Activated CD4-positive, alpha-beta T cell treated with anti-CD3 and anti-CD28 coated beads, Interleukin-2, amount 10 ng/mL, durations not matched to agents 24 days and 14 days (primary cell): ENCODE results near the gene NLRP12. TPM values are rescaled to one million over a fixed set of nuclear protein-coding genes. Genes with fewer than 3 reads are reported as not detected.

Experiments
- total RNA-seq: library from RNA; stranded (reverse); gene quantifications from 2 replicates; pipeline ENCODE4 v1.2.3, GENCODE V29; 2022

Gene NLRP12
- total RNA-seq, 1 donor from 2014 or later: not detected

Other genes with a start within 250 kb of the NLRP12 start
- not detected in 2 replicates for gene DPRX, start 192.3 kb downstream of the NLRP12 start, total RNA-seq
- 65.6 and 69.0 TPM in 2 replicates for gene MYADM, start 43.6 kb upstream of the NLRP12 start, total RNA-seq
- gene PRKCG, start 57.9 kb upstream of the NLRP12 start, total RNA-seq: not detected in 2 replicates
- not detected in 2 replicates for gene CACNG7, start 85.0 kb upstream of the NLRP12 start, total RNA-seq
- not detected in 2 replicates for gene CACNG8, start 138.6 kb upstream of the NLRP12 start, total RNA-seq
- not detected in 2 replicates for gene CACNG6, start 167.3 kb upstream of the NLRP12 start, total RNA-seq
- gene VSTM1, start 239.6 kb upstream of the NLRP12 start, total RNA-seq: not detected in 2 replicates